ENCODE results near the gene FOXP1. TPM values are rescaled to one million over a fixed set of nuclear protein-coding genes. Genes with fewer than 3 reads are reported as not detected.

Gene FOXP1
- total and polyA plus RNA-seq, 7 experiments from 2014 or later, result 104 to 537 (median 444) TPM

DNA sequence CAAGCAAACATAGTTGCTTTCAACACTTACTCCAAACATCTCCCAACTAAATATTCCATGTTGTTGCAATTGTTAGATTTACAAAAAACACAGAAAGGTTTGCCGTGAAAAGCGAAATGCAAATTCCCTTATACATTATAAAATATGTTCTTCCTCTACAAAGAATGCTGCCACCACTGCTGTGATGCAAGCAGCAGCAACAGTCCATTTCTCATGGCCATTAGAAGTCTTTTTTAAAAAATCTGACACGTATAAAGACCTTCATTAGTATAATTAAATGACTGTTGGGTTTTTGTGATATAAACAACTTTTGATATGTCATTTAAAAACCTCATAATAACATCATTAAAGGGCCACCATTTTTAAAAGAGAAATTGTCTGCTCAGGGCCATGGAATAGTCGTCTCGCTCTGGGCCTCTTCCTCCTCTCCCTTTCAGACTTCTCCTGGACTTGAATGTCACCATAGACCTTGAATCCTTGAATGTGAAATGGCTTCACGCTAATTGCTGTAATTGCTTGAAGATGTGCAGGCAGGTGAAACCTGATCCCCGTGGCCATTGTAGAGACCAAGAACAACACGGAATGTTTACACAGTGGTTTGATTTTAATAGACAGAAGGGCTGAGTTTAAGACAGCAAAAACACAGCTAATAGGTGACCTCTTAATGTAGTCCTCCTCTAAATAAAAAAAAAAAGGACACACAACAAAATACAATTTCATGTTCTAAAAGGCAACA is 450.4 kb downstream of the FOXP1 start:
- Histone ChIP-seq H3K27ac (ENCODE audit: low read depth, low read length) (peak overlapping the region; percentile 89), H3K4me3 (ENCODE audit: low read length) (no peak overlapping the region), H3K27me3 (ENCODE audit: control insufficient read depth in 2 of 2, insufficient read depth in 2 of 2, low read length in 2 of 2) (no peaks in the 10 kb centered on the region), H3K9me3 (ENCODE audit: control insufficient read depth in 2 of 3, low read length in 3 of 3) (no peaks in the 10 kb centered on the region), H3K4me1 (ENCODE audit: control insufficient read depth in 2 of 2, insufficient read depth in 2 of 2, low read length in 2 of 2) (peaks cover 24 to 60% of the 10 kb centered on the region in 2 donors), H3K36me3 (ENCODE audit: control insufficient read depth in 2 of 3, insufficient read depth in 3 of 3, low read length in 3 of 3) (no peaks in the 10 kb centered on the region)
- no peaks in the 10 kb centered on the region for H3K9me3 Mint-ChIP-seq
- peak overlapping the region in 8 of 9 donors; percentile 85 to 98 (median 96) for H3K27ac Mint-ChIP-seq
- DNase-seq, result no peak
- ATAC-seq, result no peak
- intact Hi-C loops (cut with micrococcal nuclease), result loop anchor here (5.0 kb wide), 2 partner anchors 379 to 589 kb away; no protein-coding TSS in a partner anchor
- CTCF ChIA-PET, result no interaction called here
- H3K4me1 Mint-ChIP-seq, result peaks cover 44 to 87% (median 83%) of the 10 kb centered on the region in 7 donors
- H3K36me3 Mint-ChIP-seq, result peaks cover 4 to 14% (median 6%) of the 10 kb centered on the region in 5 donors
- POLR2A ChIA-PET, result interaction anchor here (0.6 to 4.4 kb wide), 3 partner anchors 9 to 365 kb away, joined by 3 to 21 read pairs (median 3); no protein-coding TSS in a partner anchor
- peak overlapping the region in 8 of 10 donors; percentile 25 to 91 (median 59) for H3K4me3 Mint-ChIP-seq
- H3K27me3 Mint-ChIP-seq, result no peaks in the 10 kb centered on the region

DNA sequence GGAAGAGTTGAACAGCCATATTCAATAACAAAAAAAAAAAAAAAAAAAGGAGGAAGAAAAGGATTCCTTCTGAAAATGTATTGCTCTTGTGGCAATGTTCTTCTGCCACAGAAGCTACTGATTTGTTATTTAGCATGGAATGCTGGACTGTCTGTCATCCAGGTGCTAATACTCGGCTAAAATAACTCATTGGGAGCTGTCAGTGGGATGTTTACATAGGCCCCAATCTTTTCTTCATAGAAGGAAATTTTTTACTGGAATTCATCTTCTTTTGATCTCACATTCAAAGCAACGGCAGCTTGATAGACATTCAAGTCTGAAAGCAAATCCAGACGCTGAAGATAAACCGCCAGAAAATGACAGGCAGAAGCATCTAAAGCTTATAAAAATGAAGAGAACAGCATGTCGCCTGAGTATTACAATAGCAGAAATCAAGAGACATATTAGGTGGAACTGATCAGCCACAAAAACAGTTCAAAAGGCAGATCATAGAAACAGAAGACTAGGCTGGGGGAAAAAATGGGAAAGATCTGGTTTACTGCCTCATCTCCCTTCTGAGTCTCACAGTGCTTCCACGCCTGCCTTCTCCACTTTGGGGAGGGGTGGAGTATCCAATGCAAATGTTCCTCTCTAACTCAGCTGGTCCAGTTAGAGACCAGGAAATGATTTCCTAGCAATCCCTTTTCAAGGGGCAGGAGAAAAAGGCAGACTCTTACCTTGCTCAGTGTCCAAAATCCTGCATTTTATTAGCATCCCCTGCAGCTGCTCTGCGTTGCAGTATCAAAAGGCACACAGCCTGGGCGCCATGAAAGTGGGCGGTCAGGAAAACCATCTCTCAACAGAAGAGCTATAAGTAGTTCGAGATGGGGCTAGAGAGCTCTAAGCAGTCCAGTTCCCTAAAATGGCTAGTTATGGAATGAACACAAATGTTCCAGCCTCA is 451.9 kb downstream of the FOXP1 start:
- no peaks in the 10 kb centered on the region for H3K36me3 ChIP-seq (ENCODE audit: control insufficient read depth in 2 of 3, insufficient read depth in 3 of 3, low read length in 3 of 3)
- no peaks in the 10 kb centered on the region for H3K9me3 ChIP-seq (ENCODE audit: control insufficient read depth in 2 of 3, low read length in 3 of 3)
- H3K4me1 ChIP-seq (ENCODE audit: control insufficient read depth in 2 of 2, insufficient read depth in 2 of 2, low read length in 2 of 2), result peaks cover 38 to 56% of the 10 kb centered on the region in 2 donors
- intact Hi-C loops (cut with micrococcal nuclease), result loop anchor here (2.0 to 5.0 kb wide), 7 partner anchors 19 to 591 kb away; no protein-coding TSS in a partner anchor
- Mint-ChIP-seq H3K4me3 (peak overlapping the region; percentile 85 to 99 (median 93)), H3K9me3 (no peaks in the 10 kb centered on the region), H3K4me1 (peaks cover 43 to 87% (median 83%) of the 10 kb centered on the region in 7 donors), H3K27ac (peak overlapping the region; percentile 94 to 99 (median 97)), H3K36me3 (peaks cover 4 to 9% (median 4%) of the 10 kb centered on the region in 5 donors), H3K27me3 (no peaks in the 10 kb centered on the region)
- H3K27ac ChIP-seq (ENCODE audit: low read depth, low read length), result peak overlapping the region; percentile 89
- no peaks in the 10 kb centered on the region for H3K27me3 ChIP-seq (ENCODE audit: control insufficient read depth in 2 of 2, insufficient read depth in 2 of 2, low read length in 2 of 2)
- POLR2A ChIA-PET, result interaction anchor here (0.5 to 4.4 kb wide), 29 partner anchors 10 to 698 kb away, joined by 3 to 34 read pairs (median 3); no protein-coding TSS in a partner anchor
- CTCF ChIA-PET, result interaction anchor here (0.6 to 1.9 kb wide), 5 partner anchors 11 to 299 kb away, joined by 3 to 7 read pairs (median 3); no protein-coding TSS in a partner anchor
- peak in 4 of 9 donors; percentile 19 to 45 (median 28) for DNase-seq
- H3K4me3 ChIP-seq (ENCODE audit: low read length), result peak overlapping the region; percentile 71
- ATAC-seq, result no peak

GRCh38 chr3:71130471-71131374 is 452.8 kb downstream of the FOXP1 start:
- Histone ChIP-seq H3K4me3 (ENCODE audit: low read length) (peak overlapping the region; percentile 71), H3K27me3 (ENCODE audit: control insufficient read depth in 2 of 2, insufficient read depth in 2 of 2, low read length in 2 of 2) (no peaks in the 10 kb centered on the region), H3K4me1 (ENCODE audit: control insufficient read depth in 2 of 2, insufficient read depth in 2 of 2, low read length in 2 of 2) (peaks cover 42 to 51% of the 10 kb centered on the region in 2 donors), H3K27ac (ENCODE audit: low read depth, low read length) (peak overlapping the region; percentile 89), H3K36me3 (ENCODE audit: control insufficient read depth in 2 of 3, insufficient read depth in 3 of 3, low read length in 3 of 3) (no peaks in the 10 kb centered on the region), H3K9me3 (ENCODE audit: control insufficient read depth in 2 of 3, low read length in 3 of 3) (no peaks in the 10 kb centered on the region)
- peaks cover 49 to 85% (median 80%) of the 10 kb centered on the region in 7 donors for H3K4me1 Mint-ChIP-seq
- H3K27ac Mint-ChIP-seq, result peak overlapping the region; percentile 94 to 99 (median 97)
- ATAC-seq (peak; percentile 86), DNase-seq (peak; percentile 33 to 90 (median 85))
- POLR2A ChIA-PET, result interaction anchor here (0.5 to 4.4 kb wide), 27 partner anchors 9 to 363 kb away, joined by 3 to 34 read pairs (median 3); no protein-coding TSS in a partner anchor
- H3K4me3 Mint-ChIP-seq, result peak overlapping the region; percentile 85 to 99 (median 93)
- no peaks in the 10 kb centered on the region for H3K9me3 Mint-ChIP-seq
- peaks cover 4 to 12% (median 6%) of the 10 kb centered on the region in 5 donors for H3K36me3 Mint-ChIP-seq
- CTCF ChIA-PET, result interaction anchor here (0.7 to 1.9 kb wide), 4 partner anchors 12 to 71 kb away, joined by 3 to 8 read pairs (median 5); no protein-coding TSS in a partner anchor
- intact Hi-C loops (cut with micrococcal nuclease), result loop anchor here (1.0 to 5.0 kb wide), 16 partner anchors 9 to 592 kb away; no protein-coding TSS in a partner anchor
- no peaks in the 10 kb centered on the region for H3K27me3 Mint-ChIP-seq

GRCh38 chr3:71129611-71130431 is 453.7 kb downstream of the FOXP1 start:
- Mint-ChIP-seq H3K4me1 (peaks cover 48 to 85% (median 80%) of the 10 kb centered on the region in 7 donors), H3K27ac (peak overlapping the region; percentile 94 to 99 (median 97)), H3K9me3 (no peaks in the 10 kb centered on the region), H3K27me3 (no peaks in the 10 kb centered on the region), H3K36me3 (peaks cover 4 to 21% (median 13%) of the 10 kb centered on the region in 5 donors), H3K4me3 (peak overlapping the region; percentile 85 to 99 (median 93))
- peak; percentile 38 for ATAC-seq
- peak in 7 of 9 donors; percentile 31 to 61 (median 55) for DNase-seq
- no peaks in the 10 kb centered on the region for H3K36me3 ChIP-seq (ENCODE audit: control insufficient read depth in 2 of 3, insufficient read depth in 3 of 3, low read length in 3 of 3)
- H3K4me1 ChIP-seq (ENCODE audit: control insufficient read depth in 2 of 2, insufficient read depth in 2 of 2, low read length in 2 of 2), result peaks cover 51 to 55% of the 10 kb centered on the region in 2 donors
- intact Hi-C loops (cut with micrococcal nuclease), result loop anchor here (1.0 to 5.0 kb wide), 17 partner anchors 9 to 592 kb away; no protein-coding TSS in a partner anchor
- POLR2A ChIA-PET, result interaction anchor here (0.6 to 4.4 kb wide), 17 partner anchors 8 to 367 kb away, joined by 3 to 34 read pairs (median 3); no protein-coding TSS in a partner anchor
- H3K27me3 ChIP-seq (ENCODE audit: control insufficient read depth in 2 of 2, insufficient read depth in 2 of 2, low read length in 2 of 2), result no peaks in the 10 kb centered on the region
- CTCF ChIA-PET, result interaction anchor here (0.9 kb wide), 1 partner anchor 13 kb away, joined by 3 read pairs; no protein-coding TSS in a partner anchor
- peak overlapping the region; percentile 71 for H3K4me3 ChIP-seq (ENCODE audit: low read length)
- no peaks in the 10 kb centered on the region for H3K9me3 ChIP-seq (ENCODE audit: control insufficient read depth in 2 of 3, low read length in 3 of 3)
- peak overlapping the region; percentile 89 for H3K27ac ChIP-seq (ENCODE audit: low read depth, low read length)

- H3K4me3 ChIP-seq (ENCODE audit: low read length), result peak overlapping the region; percentile 71
- peak overlapping the region; percentile 85 to 97 (median 91) for H3K4me3 Mint-ChIP-seq
- no peaks in the 10 kb centered on the region for H3K27me3 ChIP-seq (ENCODE audit: control insufficient read depth in 2 of 2, insufficient read depth in 2 of 2, low read length in 2 of 2)
- ChIA-PET POLR2A (interaction anchor here (0.5 to 4.2 kb wide), 13 partner anchors 13 to 1874 kb away, joined by 3 to 34 read pairs (median 4); no protein-coding TSS in a partner anchor), CTCF (interaction anchor here (0.6 kb wide), 1 partner anchor 10 kb away, joined by 4 read pairs; no protein-coding TSS in a partner anchor)
- H3K9me3 ChIP-seq (ENCODE audit: control insufficient read depth in 2 of 3, low read length in 3 of 3), result no peaks in the 10 kb centered on the region
- peaks cover 50 to 54% of the 10 kb centered on the region in 2 donors for H3K4me1 ChIP-seq (ENCODE audit: control insufficient read depth in 2 of 2, insufficient read depth in 2 of 2, low read length in 2 of 2)
- no peaks in the 10 kb centered on the region for H3K9me3 Mint-ChIP-seq
- DNase-seq (peak in 2 of 9 donors; percentile 30), ATAC-seq (no peak)
- peaks cover 47 to 82% (median 78%) of the 10 kb centered on the region in 7 donors for H3K4me1 Mint-ChIP-seq
- H3K27ac Mint-ChIP-seq, result peak overlapping the region; percentile 94 to 99 (median 97)
- intact Hi-C loops (cut with micrococcal nuclease), result loop anchor here (1.0 to 5.0 kb wide), 3 partner anchors 24 to 593 kb away; no protein-coding TSS in a partner anchor
- H3K36me3 Mint-ChIP-seq, result peaks cover 3 to 21% (median 15%) of the 10 kb centered on the region in 5 donors
- no peaks in the 10 kb centered on the region for H3K36me3 ChIP-seq (ENCODE audit: control insufficient read depth in 2 of 3, insufficient read depth in 3 of 3, low read length in 3 of 3)
- H3K27ac ChIP-seq (ENCODE audit: low read depth, low read length), result peak overlapping the region; percentile 89
- no peaks in the 10 kb centered on the region for H3K27me3 Mint-ChIP-seq
Observed at GRCh38 chr3:71128961-71129360, 454.6 kb downstream of the FOXP1 start.

All from naive thymus-derived CD4-positive, alpha-beta T cell (primary cell).